Measurements from ENCODE around the gene DPH7.

- TF ChIP-seq EZH2 (IDR thresholded peaks at IDR 0.05; ENCODE audit: borderline replicate concordance, low read depth, low read length, severe bottlenecking): no peak
- TF ChIP-seq, protein P1, sequence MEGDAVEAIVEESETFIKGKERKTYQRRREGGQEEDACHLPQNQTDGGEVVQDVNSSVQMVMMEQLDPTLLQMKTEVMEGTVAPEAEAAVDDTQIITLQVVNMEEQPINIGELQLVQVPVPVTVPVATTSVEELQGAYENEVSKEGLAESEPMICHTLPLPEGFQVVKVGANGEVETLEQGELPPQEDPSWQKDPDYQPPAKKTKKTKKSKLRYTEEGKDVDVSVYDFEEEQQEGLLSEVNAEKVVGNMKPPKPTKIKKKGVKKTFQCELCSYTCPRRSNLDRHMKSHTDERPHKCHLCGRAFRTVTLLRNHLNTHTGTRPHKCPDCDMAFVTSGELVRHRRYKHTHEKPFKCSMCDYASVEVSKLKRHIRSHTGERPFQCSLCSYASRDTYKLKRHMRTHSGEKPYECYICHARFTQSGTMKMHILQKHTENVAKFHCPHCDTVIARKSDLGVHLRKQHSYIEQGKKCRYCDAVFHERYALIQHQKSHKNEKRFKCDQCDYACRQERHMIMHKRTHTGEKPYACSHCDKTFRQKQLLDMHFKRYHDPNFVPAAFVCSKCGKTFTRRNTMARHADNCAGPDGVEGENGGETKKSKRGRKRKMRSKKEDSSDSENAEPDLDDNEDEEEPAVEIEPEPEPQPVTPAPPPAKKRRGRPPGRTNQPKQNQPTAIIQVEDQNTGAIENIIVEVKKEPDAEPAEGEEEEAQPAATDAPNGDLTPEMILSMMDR (IDR thresholded peaks at IDR 0.05; ENCODE audit: borderline replicate concordance, extremely low read depth, low read length, poor library complexity, severe bottlenecking): no peak
Observed at GRCh38 chr9:137611623-137612609, 33.2 kb upstream of the DPH7 start.

All from DND-41 (cell line).